HEK293 (cell line): ENCODE results near the gene GRID2.

Experiments used
- CTCF ChIA-PET: fragments of 350-600 bp; formaldehyde crosslinking; extraction: SDS; loops from one replicate; lab custom pipeline; 2021; ENCODE audit warnings: antibody characterized with exemption; lab: Yijun Ruan, JAX
- POLR2A ChIA-PET: fragments of 300-600 bp; formaldehyde crosslinking; extraction: SDS; loops from one replicate; lab custom pipeline; 2020; ENCODE audit warnings: antibody characterized with exemption, inconsistent platforms; lab: Yijun Ruan, JAX
- H3K27ac ChIP-seq: fragments of 200-500 bp; sonication (Bioruptor generic); 2 replicates; pipeline ENCODE4 v1.5.1; 2014; ENCODE audit warnings: low read depth, low read length, control low read depth, inconsistent platforms; ENCODE audit errors: extremely low read depth
- H3K36me3 ChIP-seq, 2 experiments: fragments of 200-500 bp in 1 of 2; sonication (Bioruptor generic) in 1 of 2; 1 replicate in 1 of 2; 2 replicates in 1 of 2; pipeline ENCODE4 v1.5.1; 2014 to 2017; ENCODE audit warnings: inconsistent platforms in 2 of 2, low read length in 2 of 2; ENCODE audit not compliant: control insufficient read depth in 2 of 2, insufficient read depth in 1 of 2
- H3K4me1 ChIP-seq: fragments of 200-500 bp; sonication (Bioruptor generic); 2 replicates; pipeline ENCODE4 v1.5.1; 2014; ENCODE audit warnings: mild to moderate bottlenecking, low read length, inconsistent platforms; ENCODE audit not compliant: control insufficient read depth, insufficient read depth
- H3K4me3 ChIP-seq: 2 replicates; pipeline ENCODE4 v1.5.1; 2011; ENCODE audit warnings: low read depth, mild to moderate bottlenecking, control low read depth, low read length, moderate library complexity
- H3K9me3 ChIP-seq: fragments of 200-500 bp; sonication (Bioruptor generic); 2 replicates; pipeline ENCODE4 v1.5.1; 2014; ENCODE audit warnings: low read depth, low read length, inconsistent platforms; ENCODE audit not compliant: control insufficient read depth, insufficient read depth
- GLI4 ChIP-seq: fragments of 450-650 bp; formaldehyde crosslinking; IDR thresholded peaks from 2 replicates; pipeline ENCODE4 v1.5.1; 2016; ENCODE audit warnings: missing biosample characterization, missing genetic modification characterization
- KLF7 ChIP-seq: fragments of 450-650 bp; formaldehyde crosslinking; IDR thresholded peaks from 2 replicates; pipeline ENCODE4 v1.5.1; 2016; ENCODE audit warnings: missing biosample characterization, missing genetic modification characterization, borderline replicate concordance
- SCRT2 ChIP-seq: fragments of 450-650 bp; formaldehyde crosslinking; IDR thresholded peaks from 2 replicates; pipeline ENCODE4 v1.5.1; 2016; ENCODE audit warnings: missing biosample characterization, missing genetic modification characterization
- ZFP3 ChIP-seq: fragments of 450-650 bp; formaldehyde crosslinking; IDR thresholded peaks from 2 replicates; pipeline ENCODE4 v1.5.1; 2016; ENCODE audit warnings: low read depth, missing biosample characterization, missing genetic modification characterization
- ZFP37 ChIP-seq: fragments of 450-650 bp; formaldehyde crosslinking; IDR thresholded peaks from 2 replicates; pipeline ENCODE4 v1.5.1; 2016; ENCODE audit warnings: missing biosample characterization, missing genetic modification characterization
- ZNF16 ChIP-seq: fragments of 450-650 bp; formaldehyde crosslinking; IDR thresholded peaks from 2 replicates; pipeline ENCODE4 v1.5.1; 2016; ENCODE audit warnings: low read depth, missing biosample characterization, missing genetic modification characterization
- ZNF221 ChIP-seq: fragments of 450-650 bp; formaldehyde crosslinking; IDR thresholded peaks from 2 replicates; pipeline ENCODE4 v1.5.1; 2017; ENCODE audit warnings: missing biosample characterization, missing genetic modification characterization, borderline replicate concordance
- ZNF23 ChIP-seq: fragments of 450-650 bp; formaldehyde crosslinking; IDR thresholded peaks from 2 replicates; pipeline ENCODE4 v1.5.1; 2016; ENCODE audit warnings: missing biosample characterization, missing genetic modification characterization, borderline replicate concordance
- ZNF266 ChIP-seq: fragments of 450-650 bp; formaldehyde crosslinking; IDR thresholded peaks from 2 replicates; pipeline ENCODE4 v1.5.1; 2016; ENCODE audit warnings: missing biosample characterization, missing genetic modification characterization, low read depth
- ZNF366 ChIP-seq: fragments of 450-650 bp; formaldehyde crosslinking; conservative IDR thresholded peaks from 2 replicates; pipeline ENCODE4 v1.5.1; 2016; ENCODE audit warnings: missing biosample characterization, missing genetic modification characterization
- ZNF391 ChIP-seq: fragments of 450-650 bp; formaldehyde crosslinking; IDR thresholded peaks from 2 replicates; pipeline ENCODE4 v1.5.1; 2016; ENCODE audit warnings: low read depth, missing biosample characterization, missing genetic modification characterization, borderline replicate concordance
- ZNF394 ChIP-seq: fragments of 450-650 bp; formaldehyde crosslinking; IDR thresholded peaks from 2 replicates; pipeline ENCODE4 v1.5.1; 2016; ENCODE audit warnings: missing biosample characterization, missing genetic modification characterization, mild to moderate bottlenecking, moderate library complexity, borderline replicate concordance
- ZNF658 ChIP-seq: fragments of 450-650 bp; formaldehyde crosslinking; IDR thresholded peaks from 2 replicates; pipeline ENCODE4; 2016; ENCODE audit warnings: missing biosample characterization, missing genetic modification characterization
- ZNF664 ChIP-seq: fragments of 450-650 bp; formaldehyde crosslinking; IDR thresholded peaks from 2 replicates; pipeline ENCODE4 v1.5.1; 2016; ENCODE audit warnings: missing biosample characterization, missing genetic modification characterization
- ZNF670 ChIP-seq: fragments of 450-650 bp; formaldehyde crosslinking; IDR thresholded peaks from 2 replicates; pipeline ENCODE4 v1.5.1; 2016; ENCODE audit warnings: missing biosample characterization, missing genetic modification characterization, low read depth
- ZNF677 ChIP-seq: fragments of 450-650 bp; IDR thresholded peaks from 2 replicates; pipeline ENCODE4 v1.5.0; 2018; ENCODE audit warnings: missing biosample characterization, mild to moderate bottlenecking, missing genetic modification characterization, moderate library complexity
- ZNF76 ChIP-seq: fragments of 450-650 bp; formaldehyde crosslinking; IDR thresholded peaks from 2 replicates; pipeline ENCODE4; 2016; ENCODE audit warnings: low read depth, missing biosample characterization, missing genetic modification characterization, borderline replicate concordance
- ZNF843 ChIP-seq: fragments of 450-650 bp; formaldehyde crosslinking; IDR thresholded peaks from 2 replicates; pipeline ENCODE4 v1.5.1; 2016; ENCODE audit warnings: missing biosample characterization, missing genetic modification characterization
- TF ChIP-seq, protein P1 (sequence below): fragments of 450-650 bp; formaldehyde crosslinking; IDR thresholded peaks from 2 replicates; pipeline ENCODE4 v1.5.1; 2017; ENCODE audit warnings: missing biosample characterization, missing genetic modification characterization
- TF ChIP-seq, protein P2 (sequence below): fragments of 450-650 bp; formaldehyde crosslinking; IDR thresholded peaks from 2 replicates; pipeline ENCODE4 v1.5.1; 2016; ENCODE audit warnings: missing biosample characterization, missing genetic modification characterization
- TF ChIP-seq, protein P3 (sequence below): fragments of 450-650 bp; formaldehyde crosslinking; IDR thresholded peaks from 2 replicates; pipeline ENCODE4 v1.5.1; 2017; ENCODE audit warnings: missing biosample characterization, missing genetic modification characterization
- TF ChIP-seq, protein P4 (sequence below): fragments of 450-650 bp; formaldehyde crosslinking; conservative IDR thresholded peaks from 2 replicates; pipeline ENCODE4 v1.5.1; 2016; ENCODE audit warnings: low read depth, missing biosample characterization, missing genetic modification characterization

The GRID2 gene

DNA sequence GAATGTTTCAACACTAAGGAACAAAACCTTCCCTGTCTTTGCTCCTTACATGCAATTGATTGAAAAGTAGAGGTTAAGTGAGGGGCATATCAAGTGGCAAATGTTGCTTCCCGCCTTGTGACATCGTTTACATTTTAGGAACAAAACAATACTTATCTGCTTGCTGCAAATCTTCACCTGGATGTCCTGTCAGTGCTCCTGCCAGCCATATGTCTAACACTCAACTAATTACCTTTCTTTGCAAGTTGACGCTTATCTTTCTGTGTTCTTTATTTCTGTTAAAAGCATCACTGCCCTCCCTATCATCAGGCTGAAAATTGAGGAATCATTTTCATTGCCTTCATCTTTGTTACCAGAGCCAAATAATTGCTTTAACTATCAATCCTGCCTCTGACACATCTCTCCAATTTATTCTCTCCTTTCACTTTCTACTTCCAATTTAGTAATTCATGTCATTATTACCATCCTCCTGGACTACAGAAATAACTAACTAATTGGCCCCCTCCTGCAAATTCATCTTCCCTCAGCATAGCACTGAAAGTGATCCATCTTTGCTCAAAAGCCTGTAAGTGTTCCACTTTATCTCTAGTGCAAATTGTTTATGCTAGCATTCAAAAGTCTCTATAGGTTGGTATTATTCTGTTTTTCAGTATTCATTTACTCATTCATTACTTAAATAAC, 1226.1 kb downstream of the GRID2 start (continued):
- no peak for TF ChIP-seq ZNF677 (tag by site-specific recombination)
- no peak for TF ChIP-seq ZNF658 (tag by site-specific recombination)
- no peak for TF ChIP-seq GLI4 (tag by site-specific recombination)

DNA sequence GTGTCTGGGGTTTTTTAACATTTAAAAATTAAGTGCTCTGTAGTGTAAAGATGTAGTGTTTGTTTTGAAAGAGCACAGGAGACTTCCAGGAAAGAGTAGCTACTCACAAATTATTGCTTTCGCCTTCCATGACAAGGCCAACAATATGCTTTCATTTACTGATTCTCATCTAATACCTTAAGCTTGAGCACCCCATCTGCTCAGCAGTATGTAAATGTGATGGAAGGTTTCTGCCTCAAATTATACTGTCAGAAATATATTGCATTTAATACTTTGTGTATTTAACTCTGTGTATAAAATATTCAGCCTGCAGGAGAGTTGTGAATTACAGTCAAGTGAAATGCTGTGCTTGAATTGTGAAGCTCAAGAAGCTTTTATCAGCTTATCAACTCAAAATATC, 1228.5 kb downstream of the GRID2 start:
- H3K4me3 ChIP-seq, result no peak overlapping the region
- no peaks in the 10 kb centered on the region for H3K36me3 ChIP-seq
- H3K27ac ChIP-seq, result no peak overlapping the region
- H3K9me3 ChIP-seq, result no peaks in the 10 kb centered on the region
- no peaks in the 10 kb centered on the region for H3K4me1 ChIP-seq
- ChIA-PET POLR2A (no interaction called here), CTCF (no interaction called here)
- TF ChIP-seq, protein P1, sequence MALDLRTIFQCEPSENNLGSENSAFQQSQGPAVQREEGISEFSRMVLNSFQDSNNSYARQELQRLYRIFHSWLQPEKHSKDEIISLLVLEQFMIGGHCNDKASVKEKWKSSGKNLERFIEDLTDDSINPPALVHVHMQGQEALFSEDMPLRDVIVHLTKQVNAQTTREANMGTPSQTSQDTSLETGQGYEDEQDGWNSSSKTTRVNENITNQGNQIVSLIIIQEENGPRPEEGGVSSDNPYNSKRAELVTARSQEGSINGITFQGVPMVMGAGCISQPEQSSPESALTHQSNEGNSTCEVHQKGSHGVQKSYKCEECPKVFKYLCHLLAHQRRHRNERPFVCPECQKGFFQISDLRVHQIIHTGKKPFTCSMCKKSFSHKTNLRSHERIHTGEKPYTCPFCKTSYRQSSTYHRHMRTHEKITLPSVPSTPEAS, result no peak
- TF ChIP-seq ZNF221 (tag by site-specific recombination), result no peak

DNA sequence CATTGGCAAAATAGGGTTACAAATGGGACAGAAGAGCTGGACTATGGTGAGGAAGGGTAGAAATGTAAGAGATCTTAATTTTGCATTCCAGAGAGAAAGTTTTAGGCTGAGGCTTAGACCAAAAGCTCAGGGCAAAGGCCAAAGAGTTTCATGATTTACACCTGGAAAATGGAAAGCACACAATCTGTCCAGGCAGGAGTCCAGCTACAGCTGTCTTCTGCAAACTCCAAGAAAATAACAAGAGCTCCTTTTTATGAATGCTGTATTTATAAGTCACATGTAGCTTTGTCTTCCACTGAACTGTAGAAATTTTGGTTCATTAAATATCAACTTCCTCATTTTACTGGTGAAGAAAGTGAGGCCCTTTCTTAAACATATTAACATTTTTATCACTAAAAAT, 1236.8 kb downstream of the GRID2 start:
- H3K36me3 ChIP-seq, result no peaks in the 10 kb centered on the region
- no peak overlapping the region for H3K4me3 ChIP-seq
- no peaks in the 10 kb centered on the region for H3K9me3 ChIP-seq
- POLR2A ChIA-PET, result no interaction called here
- TF ChIP-seq ZNF266 (tag by site-specific recombination), result no peak
- no peak for TF ChIP-seq ZNF23 (tag by site-specific recombination)
- no peak for TF ChIP-seq ZNF391
- TF ChIP-seq, protein P2, sequence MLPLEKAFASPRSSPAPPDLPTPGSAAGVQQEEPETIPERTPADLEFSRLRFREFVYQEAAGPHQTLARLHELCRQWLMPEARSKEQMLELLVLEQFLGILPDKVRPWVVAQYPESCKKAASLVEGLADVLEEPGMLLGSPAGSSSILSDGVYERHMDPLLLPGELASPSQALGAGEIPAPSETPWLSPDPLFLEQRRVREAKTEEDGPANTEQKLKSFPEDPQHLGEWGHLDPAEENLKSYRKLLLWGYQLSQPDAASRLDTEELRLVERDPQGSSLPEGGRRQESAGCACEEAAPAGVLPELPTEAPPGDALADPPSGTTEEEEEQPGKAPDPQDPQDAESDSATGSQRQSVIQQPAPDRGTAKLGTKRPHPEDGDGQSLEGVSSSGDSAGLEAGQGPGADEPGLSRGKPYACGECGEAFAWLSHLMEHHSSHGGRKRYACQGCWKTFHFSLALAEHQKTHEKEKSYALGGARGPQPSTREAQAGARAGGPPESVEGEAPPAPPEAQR (tag by site-specific recombination), result no peak
- TF ChIP-seq ZNF843 (tag by site-specific recombination), result no peak
- no peak for TF ChIP-seq ZFP37 (tag by site-specific recombination)
- no peak for TF ChIP-seq ZNF670 (tag by site-specific recombination)
- TF ChIP-seq, protein P3, sequence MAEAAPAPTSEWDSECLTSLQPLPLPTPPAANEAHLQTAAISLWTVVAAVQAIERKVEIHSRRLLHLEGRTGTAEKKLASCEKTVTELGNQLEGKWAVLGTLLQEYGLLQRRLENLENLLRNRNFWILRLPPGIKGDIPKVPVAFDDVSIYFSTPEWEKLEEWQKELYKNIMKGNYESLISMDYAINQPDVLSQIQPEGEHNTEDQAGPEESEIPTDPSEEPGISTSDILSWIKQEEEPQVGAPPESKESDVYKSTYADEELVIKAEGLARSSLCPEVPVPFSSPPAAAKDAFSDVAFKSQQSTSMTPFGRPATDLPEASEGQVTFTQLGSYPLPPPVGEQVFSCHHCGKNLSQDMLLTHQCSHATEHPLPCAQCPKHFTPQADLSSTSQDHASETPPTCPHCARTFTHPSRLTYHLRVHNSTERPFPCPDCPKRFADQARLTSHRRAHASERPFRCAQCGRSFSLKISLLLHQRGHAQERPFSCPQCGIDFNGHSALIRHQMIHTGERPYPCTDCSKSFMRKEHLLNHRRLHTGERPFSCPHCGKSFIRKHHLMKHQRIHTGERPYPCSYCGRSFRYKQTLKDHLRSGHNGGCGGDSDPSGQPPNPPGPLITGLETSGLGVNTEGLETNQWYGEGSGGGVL, result no peak
- no peak for TF ChIP-seq ZNF664 (tag by site-specific recombination)
- no peak for TF ChIP-seq KLF7 (tag by site-specific recombination)
- no peaks in the 10 kb centered on the region for H3K4me1 ChIP-seq
- CTCF ChIA-PET, result no interaction called here
- H3K27ac ChIP-seq, result no peak overlapping the region

DNA sequence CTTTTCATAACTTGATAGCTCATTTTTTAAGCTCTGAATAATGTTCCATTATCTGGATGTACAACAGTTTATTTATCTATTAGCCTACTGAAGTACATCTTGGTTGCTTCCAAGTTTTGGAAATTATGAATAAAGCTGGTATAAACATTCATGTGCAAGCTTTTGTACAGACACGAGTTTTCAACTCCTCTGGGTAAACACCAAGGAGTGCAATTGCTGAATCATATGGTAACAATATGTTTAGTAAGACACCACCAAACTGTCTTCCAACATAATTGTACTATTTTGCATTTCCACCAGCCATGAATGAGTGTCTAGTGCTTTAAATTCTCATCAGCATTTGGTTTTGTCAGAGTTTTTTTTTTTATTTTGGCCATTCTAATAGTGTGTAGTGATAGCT, 1258.1 kb downstream of the GRID2 start:
- Histone ChIP-seq H3K36me3 (no peaks in the 10 kb centered on the region), H3K9me3 (no peaks in the 10 kb centered on the region), H3K27ac (no peak overlapping the region), H3K4me3 (no peak overlapping the region), H3K4me1 (no peaks in the 10 kb centered on the region)
- ChIA-PET POLR2A (interaction anchor here (0.5 kb wide), 1 partner anchor 1031 kb away, joined by 4 read pairs; no protein-coding TSS in a partner anchor), CTCF (no interaction called here)
- TF ChIP-seq, protein P4, sequence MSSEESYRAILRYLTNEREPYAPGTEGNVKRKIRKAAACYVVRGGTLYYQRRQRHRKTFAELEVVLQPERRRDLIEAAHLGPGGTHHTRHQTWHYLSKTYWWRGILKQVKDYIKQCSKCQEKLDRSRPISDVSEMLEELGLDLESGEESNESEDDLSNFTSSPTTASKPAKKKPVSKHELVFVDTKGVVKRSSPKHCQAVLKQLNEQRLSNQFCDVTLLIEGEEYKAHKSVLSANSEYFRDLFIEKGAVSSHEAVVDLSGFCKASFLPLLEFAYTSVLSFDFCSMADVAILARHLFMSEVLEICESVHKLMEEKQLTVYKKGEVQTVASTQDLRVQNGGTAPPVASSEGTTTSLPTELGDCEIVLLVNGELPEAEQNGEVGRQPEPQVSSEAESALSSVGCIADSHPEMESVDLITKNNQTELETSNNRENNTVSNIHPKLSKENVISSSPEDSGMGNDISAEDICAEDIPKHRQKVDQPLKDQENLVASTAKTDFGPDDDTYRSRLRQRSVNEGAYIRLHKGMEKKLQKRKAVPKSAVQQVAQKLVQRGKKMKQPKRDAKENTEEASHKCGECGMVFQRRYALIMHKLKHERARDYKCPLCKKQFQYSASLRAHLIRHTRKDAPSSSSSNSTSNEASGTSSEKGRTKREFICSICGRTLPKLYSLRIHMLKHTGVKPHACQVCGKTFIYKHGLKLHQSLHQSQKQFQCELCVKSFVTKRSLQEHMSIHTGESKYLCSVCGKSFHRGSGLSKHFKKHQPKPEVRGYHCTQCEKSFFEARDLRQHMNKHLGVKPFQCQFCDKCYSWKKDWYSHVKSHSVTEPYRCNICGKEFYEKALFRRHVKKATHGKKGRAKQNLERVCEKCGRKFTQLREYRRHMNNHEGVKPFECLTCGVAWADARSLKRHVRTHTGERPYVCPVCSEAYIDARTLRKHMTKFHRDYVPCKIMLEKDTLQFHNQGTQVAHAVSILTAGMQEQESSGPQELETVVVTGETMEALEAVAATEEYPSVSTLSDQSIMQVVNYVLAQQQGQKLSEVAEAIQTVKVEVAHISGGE, result no peak
- no peak for TF ChIP-seq ZNF394 (tag by site-specific recombination)
- TF ChIP-seq SCRT2 (tag by site-specific recombination), result no peak
- TF ChIP-seq ZFP3 (tag by site-specific recombination), result no peak
- no peak for TF ChIP-seq ZNF76 (tag by site-specific recombination)
- no peak for TF ChIP-seq ZNF366 (tag by site-specific recombination)
- TF ChIP-seq ZNF16 (tag by site-specific recombination), result no peak
